GM12872 (cell line): ENCODE measurements around the gene TCF12.

Experiments used
- CTCF ChIP-seq: IDR thresholded peaks from 3 replicates; pipeline ENCODE4 v1.5.1; 2011; ENCODE audit warnings: low read depth, mild to moderate bottlenecking, low read length, moderate library complexity; ENCODE audit not compliant: insufficient read depth

The TCF12 gene

GRCh38 chr15:56929399-56929798 is 11.0 kb downstream of the TCF12 start:
- TF ChIP-seq CTCF: no peak

GRCh38 chr15:56929933-56930332 is 11.5 kb downstream of the TCF12 start:
- TF ChIP-seq CTCF: no peak

- TF ChIP-seq CTCF: no peak
Observed at GRCh38 chr15:56930669-56931313, 12.3 kb downstream of the TCF12 start.

- no peak for TF ChIP-seq CTCF
Observed at GRCh38 chr15:56931639-56932508, 13.4 kb downstream of the TCF12 start.

GRCh38 chr15:56933410-56933809 is 15.0 kb downstream of the TCF12 start:
- TF ChIP-seq CTCF: no peak

- no peak for TF ChIP-seq CTCF
Observed at GRCh38 chr15:56933811-56934210, 15.4 kb downstream of the TCF12 start.

- TF ChIP-seq CTCF: no peak
Observed at GRCh38 chr15:56934269-56934668, 15.8 kb downstream of the TCF12 start.
